ENCODE measurements around the gene MOB3B.

The MOB3B gene

GRCh38 chr9:27430750-27431535, 98.7 kb downstream of the MOB3B start:
- no peaks in the 10 kb centered on the region for H3K27me3 ChIP-seq (ENCODE audit: control insufficient read depth in 5 of 5, insufficient read depth in 4 of 5, low read length in 5 of 5)
- H3K4me1 ChIP-seq (ENCODE audit: control insufficient read depth in 5 of 5, insufficient read depth in 5 of 5, low read length in 5 of 5) = peaks cover 0 to 17% (median 7%) of the 10 kb centered on the region in 5 donors
- no peaks in the 10 kb centered on the region for H3K36me3 ChIP-seq (ENCODE audit: control insufficient read depth in 5 of 5, insufficient read depth in 5 of 5, low read length in 5 of 5)
- no peaks in the 10 kb centered on the region for H3K9me3 ChIP-seq (ENCODE audit: control insufficient read depth in 5 of 5, low read length in 5 of 5)
- peak overlapping the region; percentile 9 for H3K27ac ChIP-seq (ENCODE audit: low read depth, low read length)
- H3K4me3 ChIP-seq (ENCODE audit: low read depth in 1 of 5, low read length in 5 of 5) = no peak overlapping the region
- no peak overlapping the region for H3K9ac ChIP-seq (ENCODE audit: low read length in 5 of 5)

GRCh38 chr9:27429917-27430316, 99.7 kb downstream of the MOB3B start:
- H3K4me1 ChIP-seq (ENCODE audit: control insufficient read depth in 5 of 5, insufficient read depth in 5 of 5, low read length in 5 of 5) = peaks cover 0 to 17% (median 7%) of the 10 kb centered on the region in 5 donors
- H3K27me3 ChIP-seq (ENCODE audit: control insufficient read depth in 5 of 5, insufficient read depth in 4 of 5, low read length in 5 of 5) = no peaks in the 10 kb centered on the region
- H3K9me3 ChIP-seq (ENCODE audit: control insufficient read depth in 5 of 5, low read length in 5 of 5) = no peaks in the 10 kb centered on the region
- H3K27ac ChIP-seq (ENCODE audit: low read depth, low read length) = no peak overlapping the region
- no peak overlapping the region for H3K9ac ChIP-seq (ENCODE audit: low read length in 5 of 5)
- no peaks in the 10 kb centered on the region for H3K36me3 ChIP-seq (ENCODE audit: control insufficient read depth in 5 of 5, insufficient read depth in 5 of 5, low read length in 5 of 5)
- H3K4me3 ChIP-seq (ENCODE audit: low read depth in 1 of 5, low read length in 5 of 5) = no peak overlapping the region

- H3K9ac ChIP-seq (ENCODE audit: low read length in 5 of 5) = no peak overlapping the region
- peaks cover 0 to 17% (median 7%) of the 10 kb centered on the region in 5 donors for H3K4me1 ChIP-seq (ENCODE audit: control insufficient read depth in 5 of 5, insufficient read depth in 5 of 5, low read length in 5 of 5)
- no peak overlapping the region for H3K4me3 ChIP-seq (ENCODE audit: low read depth in 1 of 5, low read length in 5 of 5)
- no peaks in the 10 kb centered on the region for H3K27me3 ChIP-seq (ENCODE audit: control insufficient read depth in 5 of 5, insufficient read depth in 4 of 5, low read length in 5 of 5)
- no peaks in the 10 kb centered on the region for H3K36me3 ChIP-seq (ENCODE audit: control insufficient read depth in 5 of 5, insufficient read depth in 5 of 5, low read length in 5 of 5)
- no peak overlapping the region for H3K27ac ChIP-seq (ENCODE audit: low read depth, low read length)
- no peaks in the 10 kb centered on the region for H3K9me3 ChIP-seq (ENCODE audit: control insufficient read depth in 5 of 5, low read length in 5 of 5)
Observed at GRCh38 chr9:27429436-27429835, 100.2 kb downstream of the MOB3B start.

GRCh38 chr9:27428551-27428950, 101.1 kb downstream of the MOB3B start:
- no peak overlapping the region for H3K27ac ChIP-seq (ENCODE audit: low read depth, low read length)
- no peaks in the 10 kb centered on the region for H3K9me3 ChIP-seq (ENCODE audit: control insufficient read depth in 5 of 5, low read length in 5 of 5)
- no peak overlapping the region for H3K4me3 ChIP-seq (ENCODE audit: low read depth in 1 of 5, low read length in 5 of 5)
- H3K36me3 ChIP-seq (ENCODE audit: control insufficient read depth in 5 of 5, insufficient read depth in 5 of 5, low read length in 5 of 5) = no peaks in the 10 kb centered on the region
- no peak overlapping the region for H3K9ac ChIP-seq (ENCODE audit: low read length in 5 of 5)
- H3K4me1 ChIP-seq (ENCODE audit: control insufficient read depth in 5 of 5, insufficient read depth in 5 of 5, low read length in 5 of 5) = peaks cover 0 to 17% (median 7%) of the 10 kb centered on the region in 5 donors
- H3K27me3 ChIP-seq (ENCODE audit: control insufficient read depth in 5 of 5, insufficient read depth in 4 of 5, low read length in 5 of 5) = no peaks in the 10 kb centered on the region

- Histone ChIP-seq H3K9me3 (ENCODE audit: control insufficient read depth in 5 of 5, low read length in 5 of 5) (no peaks in the 10 kb centered on the region), H3K9ac (ENCODE audit: low read length in 5 of 5) (no peak overlapping the region), H3K27ac (ENCODE audit: low read depth, low read length) (no peak overlapping the region), H3K4me3 (ENCODE audit: low read depth in 1 of 5, low read length in 5 of 5) (no peak overlapping the region), H3K36me3 (ENCODE audit: control insufficient read depth in 5 of 5, insufficient read depth in 5 of 5, low read length in 5 of 5) (no peaks in the 10 kb centered on the region), H3K4me1 (ENCODE audit: control insufficient read depth in 5 of 5, insufficient read depth in 5 of 5, low read length in 5 of 5) (peaks cover 0 to 13% (median 5%) of the 10 kb centered on the region in 5 donors), H3K27me3 (ENCODE audit: control insufficient read depth in 5 of 5, insufficient read depth in 4 of 5, low read length in 5 of 5) (no peaks in the 10 kb centered on the region)
Observed at GRCh38 chr9:27427272-27427643, 102.4 kb downstream of the MOB3B start.

- H3K27me3 ChIP-seq (ENCODE audit: control insufficient read depth in 5 of 5, insufficient read depth in 4 of 5, low read length in 5 of 5) = no peaks in the 10 kb centered on the region
- no peak overlapping the region for H3K27ac ChIP-seq (ENCODE audit: low read depth, low read length)
- no peaks in the 10 kb centered on the region for H3K36me3 ChIP-seq (ENCODE audit: control insufficient read depth in 5 of 5, insufficient read depth in 5 of 5, low read length in 5 of 5)
- H3K9me3 ChIP-seq (ENCODE audit: control insufficient read depth in 5 of 5, low read length in 5 of 5) = no peaks in the 10 kb centered on the region
- H3K9ac ChIP-seq (ENCODE audit: low read length in 5 of 5) = no peak overlapping the region
- no peak overlapping the region for H3K4me3 ChIP-seq (ENCODE audit: low read depth in 1 of 5, low read length in 5 of 5)
- H3K4me1 ChIP-seq (ENCODE audit: control insufficient read depth in 5 of 5, insufficient read depth in 5 of 5, low read length in 5 of 5) = peaks cover 0 to 13% (median 3%) of the 10 kb centered on the region in 5 donors
Observed at GRCh38 chr9:27426511-27427271, 102.9 kb downstream of the MOB3B start.

- H3K9ac ChIP-seq (ENCODE audit: low read length in 5 of 5) = no peak overlapping the region
Observed at GRCh38 chr9:27425827-27426510, 103.6 kb downstream of the MOB3B start.

GRCh38 chr9:27423915-27424710, 105.5 kb downstream of the MOB3B start:
- no peaks in the 10 kb centered on the region for H3K27me3 ChIP-seq (ENCODE audit: control insufficient read depth in 5 of 5, insufficient read depth in 4 of 5, low read length in 5 of 5)
- H3K36me3 ChIP-seq (ENCODE audit: control insufficient read depth in 5 of 5, insufficient read depth in 5 of 5, low read length in 5 of 5) = no peaks in the 10 kb centered on the region
- H3K27ac ChIP-seq (ENCODE audit: low read depth, low read length) = no peak overlapping the region
- H3K4me3 ChIP-seq (ENCODE audit: low read depth in 1 of 5, low read length in 5 of 5) = no peak overlapping the region
- no peaks in the 10 kb centered on the region for H3K9me3 ChIP-seq (ENCODE audit: control insufficient read depth in 5 of 5, low read length in 5 of 5)
- peaks cover 0 to 1% (median 0%) of the 10 kb centered on the region in 5 donors for H3K4me1 ChIP-seq (ENCODE audit: control insufficient read depth in 5 of 5, insufficient read depth in 5 of 5, low read length in 5 of 5)
- H3K9ac ChIP-seq (ENCODE audit: low read length in 5 of 5) = no peak overlapping the region

More at GRCh38 chr9:27425827-27426510, 103.6 kb downstream of the MOB3B start:
- Histone ChIP-seq H3K36me3 (ENCODE audit: control insufficient read depth in 5 of 5, insufficient read depth in 5 of 5, low read length in 5 of 5) (no peaks in the 10 kb centered on the region), H3K9me3 (ENCODE audit: control insufficient read depth in 5 of 5, low read length in 5 of 5) (no peaks in the 10 kb centered on the region), H3K4me1 (ENCODE audit: control insufficient read depth in 5 of 5, insufficient read depth in 5 of 5, low read length in 5 of 5) (peaks cover 0 to 13% (median 0%) of the 10 kb centered on the region in 5 donors), H3K27ac (ENCODE audit: low read depth, low read length) (no peak overlapping the region), H3K4me3 (ENCODE audit: low read depth in 1 of 5, low read length in 5 of 5) (no peak overlapping the region), H3K27me3 (ENCODE audit: control insufficient read depth in 5 of 5, insufficient read depth in 4 of 5, low read length in 5 of 5) (no peaks in the 10 kb centered on the region)

- no peaks in the 10 kb centered on the region for H3K27me3 ChIP-seq (ENCODE audit: control insufficient read depth in 5 of 5, insufficient read depth in 4 of 5, low read length in 5 of 5)
- H3K9me3 ChIP-seq (ENCODE audit: control insufficient read depth in 5 of 5, low read length in 5 of 5) = no peaks in the 10 kb centered on the region
- H3K4me1 ChIP-seq (ENCODE audit: control insufficient read depth in 5 of 5, insufficient read depth in 5 of 5, low read length in 5 of 5) = no peaks in the 10 kb centered on the region
- H3K36me3 ChIP-seq (ENCODE audit: control insufficient read depth in 5 of 5, insufficient read depth in 5 of 5, low read length in 5 of 5) = no peaks in the 10 kb centered on the region
- H3K27ac ChIP-seq (ENCODE audit: low read depth, low read length) = no peak overlapping the region
- no peak overlapping the region for H3K9ac ChIP-seq (ENCODE audit: low read length in 5 of 5)
- no peak overlapping the region for H3K4me3 ChIP-seq (ENCODE audit: low read depth in 1 of 5, low read length in 5 of 5)
Observed at GRCh38 chr9:27422279-27422834, 107.3 kb downstream of the MOB3B start.
